ENCODE data around the gene CHRNB1. TPM values are rescaled to one million over a fixed set of nuclear protein-coding genes. Genes with fewer than 3 reads are reported as not detected.

CHRNB1 gene
- total RNA-seq, 1 experiment from 2014 or later = 12.7 TPM

GRCh38 chr17:7462474-7463371, 17.9 kb downstream of the CHRNB1 start:
- peaks cover 9 to 21% of the 10 kb centered on the region in 2 experiments for H3K4me1 Mint-ChIP-seq

More at GRCh38 chr17:7462474-7463371, 17.9 kb downstream of the CHRNB1 start:
- no peaks in the 10 kb centered on the region for H3K27me3 ChIP-seq (ENCODE audit: insufficient read depth, low read length)
- no peak overlapping the region for H2BK15ac ChIP-seq (ENCODE audit: low read depth, low read length)
- no peak overlapping the region for H2BK120ac ChIP-seq (ENCODE audit: low read depth, low read length, poor library complexity, severe bottlenecking)
- peaks cover 8% of the 10 kb centered on the region; the same call in 1 of the 2 replicates for H3K4me1 ChIP-seq (ENCODE audit: insufficient read depth, low read length)
- H3K9me3 ChIP-seq (ENCODE audit: control insufficient read depth, low read depth, low read length) = no peaks in the 10 kb centered on the region
- H3K27me3 Mint-ChIP-seq (ENCODE audit: low read depth) = no peaks in the 10 kb centered on the region
- no peaks in the 10 kb centered on the region for H3K79me2 ChIP-seq (ENCODE audit: insufficient read depth, low read length)
- H3K4me2 ChIP-seq (ENCODE audit: insufficient read depth, insufficient read length, low read length) = no peak overlapping the region
- no peaks in the 10 kb centered on the region for H3K79me1 ChIP-seq (ENCODE audit: insufficient read depth, low read depth, low read length, poor library complexity, severe bottlenecking)
- H3K23me2 ChIP-seq (ENCODE audit: insufficient read length, low read depth, low read length, poor library complexity, severe bottlenecking) = no peaks in the 10 kb centered on the region
- no peak overlapping the region for H2AFZ ChIP-seq (ENCODE audit: low read length)
- no peak for DNase-seq
- no peak overlapping the region for H3K14ac ChIP-seq (ENCODE audit: insufficient read depth, low read length)
- TF ChIP-seq, protein P1, sequence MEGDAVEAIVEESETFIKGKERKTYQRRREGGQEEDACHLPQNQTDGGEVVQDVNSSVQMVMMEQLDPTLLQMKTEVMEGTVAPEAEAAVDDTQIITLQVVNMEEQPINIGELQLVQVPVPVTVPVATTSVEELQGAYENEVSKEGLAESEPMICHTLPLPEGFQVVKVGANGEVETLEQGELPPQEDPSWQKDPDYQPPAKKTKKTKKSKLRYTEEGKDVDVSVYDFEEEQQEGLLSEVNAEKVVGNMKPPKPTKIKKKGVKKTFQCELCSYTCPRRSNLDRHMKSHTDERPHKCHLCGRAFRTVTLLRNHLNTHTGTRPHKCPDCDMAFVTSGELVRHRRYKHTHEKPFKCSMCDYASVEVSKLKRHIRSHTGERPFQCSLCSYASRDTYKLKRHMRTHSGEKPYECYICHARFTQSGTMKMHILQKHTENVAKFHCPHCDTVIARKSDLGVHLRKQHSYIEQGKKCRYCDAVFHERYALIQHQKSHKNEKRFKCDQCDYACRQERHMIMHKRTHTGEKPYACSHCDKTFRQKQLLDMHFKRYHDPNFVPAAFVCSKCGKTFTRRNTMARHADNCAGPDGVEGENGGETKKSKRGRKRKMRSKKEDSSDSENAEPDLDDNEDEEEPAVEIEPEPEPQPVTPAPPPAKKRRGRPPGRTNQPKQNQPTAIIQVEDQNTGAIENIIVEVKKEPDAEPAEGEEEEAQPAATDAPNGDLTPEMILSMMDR (conservative IDR thresholded peaks at IDR 0.05) = no peak
- H4K5ac ChIP-seq (ENCODE audit: insufficient read length, low read depth, low read length) = no peak overlapping the region
- no peak overlapping the region for H3K9ac ChIP-seq (ENCODE audit: extremely low read depth, insufficient read length, low read length)
- H3T11ph ChIP-seq (ENCODE audit: low read length) = no peak overlapping the region
- H2BK12ac ChIP-seq (ENCODE audit: insufficient read length, low read depth, low read length) = no peak overlapping the region
- no peak overlapping the region for H2AK5ac ChIP-seq (ENCODE audit: insufficient read length, low read length)
- peaks cover 3 to 20% (median 18%) of the 10 kb centered on the region in 3 experiments; a peak in 5 of 7 replicates for H3K36me3 Mint-ChIP-seq (ENCODE audit: insufficient read depth in 1 of 3, low read depth in 3 of 3)
- no peak overlapping the region for H2BK20ac ChIP-seq (ENCODE audit: low read depth, low read length, poor library complexity, severe bottlenecking)
- no peak overlapping the region for H3K27ac ChIP-seq (ENCODE audit: insufficient read length, low read depth, low read length)
- no peak overlapping the region for H3K18ac ChIP-seq (ENCODE audit: insufficient read length, low read depth, low read length)
- H3K9me3 Mint-ChIP-seq = no peaks in the 10 kb centered on the region
- no CpG with 5 or more reads among the region's 44 CpGs for WGBS (ENCODE audit: extremely low coverage, insufficient read length, low lambda C conversion rate)
- H3K4ac ChIP-seq (ENCODE audit: low read depth, low read length) = no peak overlapping the region
- no peak overlapping the region for H4K8ac ChIP-seq (replicated peaks; ENCODE audit: insufficient read length, low read depth, low read length)
- H3K4me3 Mint-ChIP-seq = no peak overlapping the region; a peak in 1 of 5 replicates
- H3K27ac Mint-ChIP-seq = no peak overlapping the region; a peak in 1 of 7 replicates
- no peak overlapping the region for H2BK5ac ChIP-seq (ENCODE audit: insufficient read length, low read length)
- H4K20me1 ChIP-seq (ENCODE audit: control insufficient read depth, insufficient read depth, insufficient read length) = peaks cover 2% of the 10 kb centered on the region
- H4K91ac ChIP-seq (ENCODE audit: insufficient read length, low read depth, low read length) = no peak overlapping the region
- H3K56ac ChIP-seq (ENCODE audit: insufficient read length, low read depth, low read length) = no peak overlapping the region
- H3K23ac ChIP-seq (ENCODE audit: insufficient read length, low read depth, low read length) = no peak overlapping the region
